GM18520 (cell line): Measurements from ENCODE around the gene PKNOX2.

ENCODE experiments used
- ATAC-seq: cut with Tn5 transposase; IDR thresholded peaks from one replicate; pipeline ENCODE4 v1.9.1; 2021; ENCODE audit not compliant: unreplicated experiment

PKNOX2 gene

GRCh38 chr11:125429807-125430678 lies 265.5 kb downstream of the PKNOX2 start:
- ATAC-seq = no peak

GRCh38 chr11:125431009-125431408 lies 266.5 kb downstream of the PKNOX2 start:
- ATAC-seq = no peak

- no peak for ATAC-seq
Observed at GRCh38 chr11:125431481-125431880, 266.9 kb downstream of the PKNOX2 start.

GRCh38 chr11:125433454-125434121 lies 269.0 kb downstream of the PKNOX2 start:
- peak; percentile 57 for ATAC-seq

- ATAC-seq = no peak
Observed at GRCh38 chr11:125435461-125436238, 271.1 kb downstream of the PKNOX2 start.

GRCh38 chr11:125441648-125442410 lies 277.3 kb downstream of the PKNOX2 start:
- no peak for ATAC-seq

GRCh38 chr11:125442946-125443345 lies 278.4 kb downstream of the PKNOX2 start:
- no peak for ATAC-seq

GRCh38 chr11:125443767-125444311 lies 279.3 kb downstream of the PKNOX2 start:
- no peak for ATAC-seq

- ATAC-seq = no peak
Observed at GRCh38 chr11:125445731-125446130, 281.2 kb downstream of the PKNOX2 start.

- no peak for ATAC-seq
Observed at GRCh38 chr11:125446279-125446678, 281.7 kb downstream of the PKNOX2 start.

- ATAC-seq = no peak
Observed at GRCh38 chr11:125447721-125448120, 283.2 kb downstream of the PKNOX2 start.

GRCh38 chr11:125448136-125448535 lies 283.6 kb downstream of the PKNOX2 start:
- ATAC-seq = no peak

GRCh38 chr11:125449565-125449964 lies 285.0 kb downstream of the PKNOX2 start:
- ATAC-seq = no peak

- no peak for ATAC-seq
Observed at GRCh38 chr11:125451400-125452124, 287.0 kb downstream of the PKNOX2 start.

GRCh38 chr11:125452125-125452470 lies 287.5 kb downstream of the PKNOX2 start:
- no peak for ATAC-seq

- ATAC-seq = no peak
Observed at GRCh38 chr11:125454047-125454446, 289.5 kb downstream of the PKNOX2 start.

- no peak for ATAC-seq
Observed at GRCh38 chr11:125455851-125456250, 291.3 kb downstream of the PKNOX2 start.

- ATAC-seq = no peak
Observed at GRCh38 chr11:125457814-125458343, 293.3 kb downstream of the PKNOX2 start.

GRCh38 chr11:125460275-125460674 lies 295.7 kb downstream of the PKNOX2 start:
- ATAC-seq = no peak
